ENCODE data around the gene TTYH3. TPM values are rescaled to one million over a fixed set of nuclear protein-coding genes. Genes with fewer than 3 reads are reported as not detected.

The TTYH3 gene
- total RNA-seq, 1 donor from 2014 or later: 51.7 TPM

- no peak overlapping the region for H3K27ac ChIP-seq
- H3K27me3 ChIP-seq (ENCODE audit: low read depth): peaks cover 8% of the 10 kb centered on the region
- peak; percentile 22 to 31 for ATAC-seq
- intact Hi-C loops (cut with DNase I): no loop called here
- H3K36me3 ChIP-seq: peaks cover 19% of the 10 kb centered on the region
- no peaks in the 10 kb centered on the region for H3K9me3 ChIP-seq
- peak; percentile 54 for DNase-seq
- TF ChIP-seq CTCF (IDR thresholded peaks at IDR 0.05): no peak
- peaks cover 12% of the 10 kb centered on the region for H3K4me1 ChIP-seq
- H3K4me3 ChIP-seq: no peak overlapping the region
These were observed 31.5 kb downstream of the TTYH3 start for GRCh38 chr7:2663121-2663886.

GRCh38 chr7:2663960-2664359 lies 32.2 kb downstream of the TTYH3 start:
- no peak overlapping the region for H3K27ac ChIP-seq

GRCh38 chr7:2665359-2665791 lies 33.6 kb downstream of the TTYH3 start:
- Histone ChIP-seq H3K27ac (no peak overlapping the region), H3K4me3 (no peak overlapping the region), H3K27me3 (ENCODE audit: low read depth) (peaks cover 8% of the 10 kb centered on the region), H3K4me1 (peaks cover 12% of the 10 kb centered on the region), H3K36me3 (peaks cover 5% of the 10 kb centered on the region), H3K9me3 (no peaks in the 10 kb centered on the region)
- DNase-seq (no peak), ATAC-seq (no peak)
- no peak for TF ChIP-seq CTCF (IDR thresholded peaks at IDR 0.05)
- intact Hi-C loops (cut with DNase I): no loop called here

More at GRCh38 chr7:2663960-2664359, 32.2 kb downstream of the TTYH3 start:
- peaks cover 8% of the 10 kb centered on the region for H3K27me3 ChIP-seq (ENCODE audit: low read depth)
- no peak for TF ChIP-seq CTCF (IDR thresholded peaks at IDR 0.05)
- peaks cover 12% of the 10 kb centered on the region for H3K4me1 ChIP-seq
- H3K4me3 ChIP-seq: no peak overlapping the region
- H3K9me3 ChIP-seq: no peaks in the 10 kb centered on the region
- peaks cover 15% of the 10 kb centered on the region for H3K36me3 ChIP-seq
- ATAC-seq: no peak
- intact Hi-C loops (cut with DNase I): no loop called here
- no peak for DNase-seq

- DNase-seq (no peak), ATAC-seq (no peak)
- Histone ChIP-seq H3K36me3 (peaks cover 5% of the 10 kb centered on the region), H3K27ac (no peak overlapping the region), H3K27me3 (ENCODE audit: low read depth) (peaks cover 8% of the 10 kb centered on the region), H3K4me1 (peaks cover 18% of the 10 kb centered on the region), H3K9me3 (no peaks in the 10 kb centered on the region), H3K4me3 (no peak overlapping the region)
- no peak for TF ChIP-seq CTCF (IDR thresholded peaks at IDR 0.05)
- intact Hi-C loops (cut with DNase I): no loop called here
These were observed 34.4 kb downstream of the TTYH3 start for GRCh38 chr7:2666155-2666554.

GRCh38 chr7:2666588-2667250 lies 34.9 kb downstream of the TTYH3 start:
- no peak for ATAC-seq
- H3K27ac ChIP-seq: no peak overlapping the region

More at GRCh38 chr7:2666588-2667250, 34.9 kb downstream of the TTYH3 start:
- no peak for TF ChIP-seq CTCF (IDR thresholded peaks at IDR 0.05)
- Histone ChIP-seq H3K4me1 (peaks cover 18% of the 10 kb centered on the region), H3K36me3 (peaks cover 5% of the 10 kb centered on the region), H3K27me3 (ENCODE audit: low read depth) (peaks cover 8% of the 10 kb centered on the region), H3K9me3 (no peaks in the 10 kb centered on the region), H3K4me3 (no peak overlapping the region)
- intact Hi-C loops (cut with DNase I): no loop called here
- no peak for DNase-seq
